Measurements from ENCODE around the gene BHMT2. TPM values are rescaled to one million over a fixed set of nuclear protein-coding genes. Genes with fewer than 3 reads are reported as not detected.

BHMT2 gene
- total RNA-seq, 4 donors from 2014 or later, result 1.3 to 16.4 (median 5.3) TPM; not detected in 1

- H3K4me1 ChIP-seq, result no peaks in the 10 kb centered on the region
- no peak overlapping the region for H3K27ac ChIP-seq
- intact Hi-C loops (cut with DNase I; ENCODE audit: low total_unique reads), result no loop called here
- no peak for DNase-seq
- H3K36me3 ChIP-seq, result no peaks in the 10 kb centered on the region
- H3K9me3 ChIP-seq, result no peaks in the 10 kb centered on the region
- TF ChIP-seq, protein P1, sequence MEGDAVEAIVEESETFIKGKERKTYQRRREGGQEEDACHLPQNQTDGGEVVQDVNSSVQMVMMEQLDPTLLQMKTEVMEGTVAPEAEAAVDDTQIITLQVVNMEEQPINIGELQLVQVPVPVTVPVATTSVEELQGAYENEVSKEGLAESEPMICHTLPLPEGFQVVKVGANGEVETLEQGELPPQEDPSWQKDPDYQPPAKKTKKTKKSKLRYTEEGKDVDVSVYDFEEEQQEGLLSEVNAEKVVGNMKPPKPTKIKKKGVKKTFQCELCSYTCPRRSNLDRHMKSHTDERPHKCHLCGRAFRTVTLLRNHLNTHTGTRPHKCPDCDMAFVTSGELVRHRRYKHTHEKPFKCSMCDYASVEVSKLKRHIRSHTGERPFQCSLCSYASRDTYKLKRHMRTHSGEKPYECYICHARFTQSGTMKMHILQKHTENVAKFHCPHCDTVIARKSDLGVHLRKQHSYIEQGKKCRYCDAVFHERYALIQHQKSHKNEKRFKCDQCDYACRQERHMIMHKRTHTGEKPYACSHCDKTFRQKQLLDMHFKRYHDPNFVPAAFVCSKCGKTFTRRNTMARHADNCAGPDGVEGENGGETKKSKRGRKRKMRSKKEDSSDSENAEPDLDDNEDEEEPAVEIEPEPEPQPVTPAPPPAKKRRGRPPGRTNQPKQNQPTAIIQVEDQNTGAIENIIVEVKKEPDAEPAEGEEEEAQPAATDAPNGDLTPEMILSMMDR (IDR thresholded peaks at IDR 0.05), result no peak
- TF ChIP-seq POLR2A (IDR thresholded peaks at IDR 0.05), result no peak
- no peaks in the 10 kb centered on the region for H3K27me3 ChIP-seq
- H3K4me3 ChIP-seq, result no peak overlapping the region
Observed at GRCh38 chr5:79032031-79032695, 37.4 kb upstream of the BHMT2 start.

GRCh38 chr5:79032782-79033181 lies 36.8 kb upstream of the BHMT2 start:
- H3K4me3 ChIP-seq, result no peak overlapping the region
- no peaks in the 10 kb centered on the region for H3K36me3 ChIP-seq
- H3K9me3 ChIP-seq, result no peaks in the 10 kb centered on the region
- no peak for DNase-seq
- intact Hi-C loops (cut with DNase I; ENCODE audit: low total_unique reads), result no loop called here
- H3K27me3 ChIP-seq, result no peaks in the 10 kb centered on the region
- no peak overlapping the region for H3K27ac ChIP-seq
- TF ChIP-seq, protein P1 (IDR thresholded peaks at IDR 0.05), result no peak
- no peak for TF ChIP-seq POLR2A (IDR thresholded peaks at IDR 0.05)
- no peaks in the 10 kb centered on the region for H3K4me1 ChIP-seq

DNA sequence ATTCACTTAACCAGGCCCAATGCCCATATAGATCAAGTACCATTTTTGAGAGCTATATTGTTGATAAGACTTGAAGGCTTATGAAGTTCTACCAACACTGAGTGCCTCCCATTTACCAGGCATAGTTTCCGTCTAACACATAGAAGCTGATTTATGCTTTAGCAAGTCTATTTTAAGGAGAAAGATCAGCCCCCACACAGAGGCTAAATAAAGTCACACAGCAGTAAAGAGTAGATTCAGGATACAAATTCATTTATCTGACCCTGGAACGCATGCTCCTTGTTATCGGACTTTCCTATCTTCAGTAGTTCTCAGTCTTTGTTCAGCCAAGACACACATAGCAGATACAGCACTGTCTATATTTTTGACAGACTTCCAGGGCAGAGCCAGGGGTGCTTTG lies 34.3 kb upstream of the BHMT2 start:
- Histone ChIP-seq H3K36me3 (no peaks in the 10 kb centered on the region), H3K27ac (no peak overlapping the region), H3K4me1 (no peaks in the 10 kb centered on the region), H3K4me3 (no peak overlapping the region), H3K9me3 (no peaks in the 10 kb centered on the region), H3K27me3 (no peaks in the 10 kb centered on the region)
- intact Hi-C loops (cut with DNase I; ENCODE audit: low total_unique reads), result no loop called here
- no peak for DNase-seq
- no peak for TF ChIP-seq POLR2A (IDR thresholded peaks at IDR 0.05)
- TF ChIP-seq, protein P1 (IDR thresholded peaks at IDR 0.05), result no peak

DNA sequence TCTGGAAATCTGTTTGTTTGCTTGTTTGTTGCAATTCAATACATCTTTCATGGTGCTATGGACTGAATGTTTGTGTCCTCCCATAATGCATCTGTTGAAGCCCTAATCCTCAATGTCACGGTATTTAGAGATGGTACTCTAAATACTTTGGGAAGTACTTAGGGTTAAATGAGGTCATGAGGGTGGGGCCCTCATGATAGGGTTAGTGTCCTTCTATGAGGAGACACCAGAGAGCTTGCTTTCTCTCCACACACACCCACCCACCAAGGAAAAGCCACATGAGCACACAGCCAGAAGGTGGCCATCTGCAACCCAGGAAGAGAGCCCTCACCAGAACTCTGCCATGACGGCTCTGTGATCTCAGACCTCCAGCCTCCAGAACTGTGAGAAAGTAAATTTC lies 32.8 kb upstream of the BHMT2 start:
- intact Hi-C loops (cut with DNase I; ENCODE audit: low total_unique reads), result no loop called here
- Histone ChIP-seq H3K27me3 (no peaks in the 10 kb centered on the region), H3K27ac (no peak overlapping the region), H3K9me3 (no peaks in the 10 kb centered on the region), H3K4me3 (no peak overlapping the region), H3K4me1 (no peaks in the 10 kb centered on the region), H3K36me3 (no peaks in the 10 kb centered on the region)
- TF ChIP-seq, protein P1 (IDR thresholded peaks at IDR 0.05), result no peak
- no peak for TF ChIP-seq POLR2A (IDR thresholded peaks at IDR 0.05)
- no peak for DNase-seq

GRCh38 chr5:79042188-79042587 lies 27.4 kb upstream of the BHMT2 start:
- Histone ChIP-seq H3K27me3 (no peaks in the 10 kb centered on the region), H3K4me3 (no peak overlapping the region), H3K36me3 (no peaks in the 10 kb centered on the region), H3K4me1 (no peaks in the 10 kb centered on the region), H3K9me3 (no peaks in the 10 kb centered on the region), H3K27ac (no peak overlapping the region)
- intact Hi-C loops (cut with DNase I; ENCODE audit: low total_unique reads), result no loop called here
- no peak for TF ChIP-seq POLR2A (IDR thresholded peaks at IDR 0.05)
- TF ChIP-seq, protein P1 (IDR thresholded peaks at IDR 0.05), result no peak
- no peak for DNase-seq

Measured in uterus (tissue), 4 donors.